D721Med (cell line): ENCODE measurements around the gene SLC39A5.
A peak's percentile ranks its signal among the peaks of the same experiment; 100 is the strongest.
"Not testable (repeated sequence)": the region's sequence is repeated elsewhere in the genome, so short reads cannot be mapped to it uniquely, and the experiment has no call there.

Experiments
- DNase-seq: peaks from one replicate; pipeline ENCODE4 v3.0.0; 2011; ENCODE audit warnings: low spot score; ENCODE audit not compliant: insufficient read length
- FAIRE-seq: peaks from 2 replicates; lab custom pipeline; 2011; peaks lifted over from hg19 to GRCh38; lab: Jason Lieb, UNC
- TF ChIP-seq, protein P1 (sequence below): IDR thresholded peaks from 2 replicates; pipeline ENCODE4 v1.5.1; 2012; ENCODE audit warnings: mild to moderate bottlenecking, control low read depth; ENCODE audit not compliant: insufficient read depth; ENCODE audit errors: missing control alignments

SLC39A5 gene

GRCh38 chr12:56260921-56261320 is 31.1 kb downstream of the SLC39A5 start:
- FAIRE-seq (no peak), DNase-seq (no peak)
- TF ChIP-seq, protein P1, sequence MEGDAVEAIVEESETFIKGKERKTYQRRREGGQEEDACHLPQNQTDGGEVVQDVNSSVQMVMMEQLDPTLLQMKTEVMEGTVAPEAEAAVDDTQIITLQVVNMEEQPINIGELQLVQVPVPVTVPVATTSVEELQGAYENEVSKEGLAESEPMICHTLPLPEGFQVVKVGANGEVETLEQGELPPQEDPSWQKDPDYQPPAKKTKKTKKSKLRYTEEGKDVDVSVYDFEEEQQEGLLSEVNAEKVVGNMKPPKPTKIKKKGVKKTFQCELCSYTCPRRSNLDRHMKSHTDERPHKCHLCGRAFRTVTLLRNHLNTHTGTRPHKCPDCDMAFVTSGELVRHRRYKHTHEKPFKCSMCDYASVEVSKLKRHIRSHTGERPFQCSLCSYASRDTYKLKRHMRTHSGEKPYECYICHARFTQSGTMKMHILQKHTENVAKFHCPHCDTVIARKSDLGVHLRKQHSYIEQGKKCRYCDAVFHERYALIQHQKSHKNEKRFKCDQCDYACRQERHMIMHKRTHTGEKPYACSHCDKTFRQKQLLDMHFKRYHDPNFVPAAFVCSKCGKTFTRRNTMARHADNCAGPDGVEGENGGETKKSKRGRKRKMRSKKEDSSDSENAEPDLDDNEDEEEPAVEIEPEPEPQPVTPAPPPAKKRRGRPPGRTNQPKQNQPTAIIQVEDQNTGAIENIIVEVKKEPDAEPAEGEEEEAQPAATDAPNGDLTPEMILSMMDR: no peak

GRCh38 chr12:56261503-56262232 is 31.8 kb downstream of the SLC39A5 start:
- FAIRE-seq: no peak
- no peak for DNase-seq
- TF ChIP-seq, protein P1: no peak

GRCh38 chr12:56262955-56263354 is 33.1 kb downstream of the SLC39A5 start:
- not testable (repeated sequence) for FAIRE-seq, DNase-seq

DNA sequence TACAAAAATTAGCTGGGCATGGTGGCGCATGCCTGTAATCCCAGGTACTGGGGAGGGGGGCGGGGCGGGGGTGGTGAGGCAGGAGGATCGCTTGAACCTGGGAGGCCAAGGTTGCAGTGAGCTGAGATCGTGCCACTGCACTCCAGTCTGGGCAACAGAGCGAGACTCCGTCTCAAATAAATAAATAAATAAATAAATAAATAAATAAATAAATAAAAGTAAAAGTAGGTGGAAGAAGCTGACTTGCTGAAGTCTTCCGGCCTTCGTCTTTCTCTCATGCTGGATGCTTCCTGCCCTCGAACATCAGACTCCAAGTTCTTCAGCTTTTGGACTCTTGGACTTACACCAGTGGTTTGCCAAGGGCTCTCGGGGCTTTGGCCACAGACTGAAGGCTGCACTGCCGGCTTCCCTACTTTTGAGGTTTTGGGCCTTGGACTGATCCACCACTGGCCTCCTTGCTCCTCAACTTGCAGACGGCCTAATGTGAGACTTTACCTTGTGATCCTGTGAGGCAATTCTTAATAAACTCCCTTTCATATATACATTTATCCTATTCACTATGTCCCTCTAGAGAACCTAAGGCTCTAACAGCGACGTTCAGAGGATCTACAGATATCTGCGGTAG is 36.3 kb downstream of the SLC39A5 start:
- not testable (repeated sequence) for DNase-seq, FAIRE-seq

DNA sequence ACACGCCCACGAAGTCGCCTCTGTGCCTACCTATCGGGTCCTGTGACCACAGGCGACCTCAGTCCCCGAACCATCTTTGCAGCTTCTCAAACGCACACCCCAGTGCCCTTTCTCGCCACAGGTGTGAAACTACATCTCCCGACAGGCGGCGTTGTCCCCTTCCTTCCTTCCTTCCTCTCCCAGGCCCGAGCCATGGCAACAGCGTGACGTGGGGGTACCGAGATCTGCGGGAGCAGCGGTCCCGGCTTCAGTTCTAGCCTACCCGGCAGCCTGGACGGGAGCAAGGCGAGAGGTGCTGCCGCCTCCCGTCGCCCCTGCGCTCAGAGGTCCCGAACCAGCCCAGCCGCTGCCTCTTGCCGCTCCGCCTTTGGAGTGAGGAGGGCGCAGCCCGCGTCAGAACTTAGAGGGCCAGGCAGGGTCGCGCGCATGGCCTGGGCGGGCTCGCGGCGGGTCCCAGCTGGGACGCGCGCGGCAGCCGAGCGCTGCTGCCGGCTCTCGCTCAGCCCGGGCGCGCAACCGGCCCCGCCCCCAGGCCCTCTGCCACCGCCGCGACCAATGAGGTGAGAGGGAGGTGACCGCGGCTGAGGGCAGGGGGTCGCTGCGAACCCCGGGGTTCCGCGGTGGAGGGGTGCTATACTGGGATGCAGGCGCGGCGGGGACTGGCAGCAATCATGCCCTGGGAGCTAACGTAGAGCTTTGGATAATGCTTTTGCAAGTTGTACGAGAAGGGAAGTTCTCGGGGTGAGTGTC is 37.0 kb downstream of the SLC39A5 start, which contains the start of gene COQ10A:
Gene COQ10A (plus strand): TSS at position 250 of the 750 bp plus-strand sequence. CDS start 177 bp downstream, at position 427.
- peak; percentile 94 for DNase-seq
- no peak for FAIRE-seq
- TF ChIP-seq, protein P1: peak; percentile 35

DNA sequence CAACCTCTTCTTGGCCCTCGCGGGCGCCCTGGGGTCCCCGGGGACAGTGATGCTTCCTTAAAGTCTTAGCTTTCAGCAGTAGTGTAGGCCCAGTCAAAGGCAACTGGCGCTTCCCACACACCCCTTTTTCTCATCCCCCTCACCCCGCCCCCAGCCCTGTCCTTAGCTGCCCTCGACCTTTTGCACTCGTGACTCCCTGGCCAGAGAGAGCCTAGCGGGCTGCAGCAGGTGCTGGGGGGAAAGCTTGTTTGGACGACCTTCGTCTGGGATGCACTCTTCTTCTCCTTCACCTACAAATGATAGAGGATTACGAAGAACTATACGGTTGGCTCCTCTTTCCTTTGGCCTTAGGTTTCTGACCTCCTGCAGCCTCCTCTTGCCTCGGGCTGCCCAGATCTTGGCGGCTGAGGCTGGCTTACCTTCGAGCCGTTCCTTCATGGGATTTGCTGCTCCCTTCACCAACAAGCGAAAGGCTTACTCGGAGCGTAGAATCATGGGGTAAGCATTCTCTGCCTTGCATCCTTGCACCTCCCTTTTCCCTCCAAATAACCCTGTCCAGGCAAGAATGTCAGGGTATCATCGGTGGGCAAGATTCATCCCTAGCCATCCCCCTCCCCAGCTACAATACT is 37.7 kb downstream of the SLC39A5 start:
- TF ChIP-seq, protein P1: no peak
- no peak for DNase-seq
- no peak for FAIRE-seq

GRCh38 chr12:56271031-56271430 is 41.2 kb downstream of the SLC39A5 start:
- FAIRE-seq (no peak), DNase-seq (no peak)
- TF ChIP-seq, protein P1: peak; percentile 37

- DNase-seq, FAIRE-seq: not testable (repeated sequence)
Observed at GRCh38 chr12:56272468-56272867, 42.6 kb downstream of the SLC39A5 start.
